ENCODE measurements around the gene VGLL2.
A peak's percentile ranks its signal among the peaks of the same experiment; 100 is the strongest.

Gene VGLL2

DNA sequence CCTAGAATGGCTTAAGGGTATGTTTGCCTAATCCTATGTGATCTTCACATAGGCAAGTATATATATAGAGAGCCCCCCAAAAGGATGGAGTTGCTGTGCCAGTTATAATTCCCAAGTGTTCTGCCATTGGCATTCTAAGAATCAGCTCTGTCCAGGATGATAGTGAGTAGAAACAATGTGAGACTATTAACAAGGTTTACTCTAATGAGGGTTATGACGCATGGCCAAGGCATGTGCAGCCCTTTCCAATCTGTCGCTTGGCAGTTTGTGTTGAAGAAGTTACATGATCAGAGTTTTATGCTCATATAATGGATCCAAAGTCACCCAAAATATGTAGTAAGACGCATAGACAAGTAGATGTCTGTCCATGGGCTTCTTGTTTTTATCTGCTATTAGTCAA lies 33.6 kb downstream of the VGLL2 start:
- TF ChIP-seq, protein P1, sequence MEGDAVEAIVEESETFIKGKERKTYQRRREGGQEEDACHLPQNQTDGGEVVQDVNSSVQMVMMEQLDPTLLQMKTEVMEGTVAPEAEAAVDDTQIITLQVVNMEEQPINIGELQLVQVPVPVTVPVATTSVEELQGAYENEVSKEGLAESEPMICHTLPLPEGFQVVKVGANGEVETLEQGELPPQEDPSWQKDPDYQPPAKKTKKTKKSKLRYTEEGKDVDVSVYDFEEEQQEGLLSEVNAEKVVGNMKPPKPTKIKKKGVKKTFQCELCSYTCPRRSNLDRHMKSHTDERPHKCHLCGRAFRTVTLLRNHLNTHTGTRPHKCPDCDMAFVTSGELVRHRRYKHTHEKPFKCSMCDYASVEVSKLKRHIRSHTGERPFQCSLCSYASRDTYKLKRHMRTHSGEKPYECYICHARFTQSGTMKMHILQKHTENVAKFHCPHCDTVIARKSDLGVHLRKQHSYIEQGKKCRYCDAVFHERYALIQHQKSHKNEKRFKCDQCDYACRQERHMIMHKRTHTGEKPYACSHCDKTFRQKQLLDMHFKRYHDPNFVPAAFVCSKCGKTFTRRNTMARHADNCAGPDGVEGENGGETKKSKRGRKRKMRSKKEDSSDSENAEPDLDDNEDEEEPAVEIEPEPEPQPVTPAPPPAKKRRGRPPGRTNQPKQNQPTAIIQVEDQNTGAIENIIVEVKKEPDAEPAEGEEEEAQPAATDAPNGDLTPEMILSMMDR (IDR thresholded peaks at IDR 0.05; ENCODE audit: unreplicated experiment in 3 of 3), result no peak
- H3K36me3 Mint-ChIP-seq (ENCODE audit: low read depth), result no peaks in the 10 kb centered on the region
- H3K27me3 Mint-ChIP-seq (ENCODE audit: low read depth), result no peaks in the 10 kb centered on the region
- H3K4me3 Mint-ChIP-seq, result no peak overlapping the region
- no peaks in the 10 kb centered on the region for H3K4me1 Mint-ChIP-seq
- H3K27ac Mint-ChIP-seq, result no peak overlapping the region
- peaks cover 2% of the 10 kb centered on the region for H3K9me3 Mint-ChIP-seq

DNA sequence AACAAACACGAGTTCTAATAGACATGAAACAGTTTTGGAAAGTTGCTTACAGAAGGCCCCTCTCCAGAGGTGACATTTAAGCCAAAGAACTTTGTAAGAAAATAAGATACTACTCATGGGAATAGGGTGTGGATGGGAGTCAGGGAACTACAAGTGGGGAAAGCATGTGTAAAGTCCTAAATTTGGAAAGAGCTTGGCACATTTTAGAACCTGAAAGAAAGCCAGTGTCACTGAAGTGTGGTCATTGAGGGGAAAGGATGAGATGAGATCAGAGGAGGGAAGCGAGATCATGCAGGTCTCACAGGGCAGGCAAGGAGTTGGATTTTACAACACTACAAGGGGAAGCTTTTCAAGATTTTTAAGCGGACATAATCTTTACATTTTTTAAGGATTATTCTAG lies 38.0 kb downstream of the VGLL2 start:
- Mint-ChIP-seq H3K36me3 (ENCODE audit: low read depth) (no peaks in the 10 kb centered on the region), H3K4me3 (no peak overlapping the region), H3K4me1 (no peaks in the 10 kb centered on the region), H3K27me3 (ENCODE audit: low read depth) (no peaks in the 10 kb centered on the region), H3K27ac (no peak overlapping the region), H3K9me3 (peaks cover 2% of the 10 kb centered on the region)
- TF ChIP-seq, protein P1 (IDR thresholded peaks at IDR 0.05; ENCODE audit: unreplicated experiment in 3 of 3), result no peak

DNA sequence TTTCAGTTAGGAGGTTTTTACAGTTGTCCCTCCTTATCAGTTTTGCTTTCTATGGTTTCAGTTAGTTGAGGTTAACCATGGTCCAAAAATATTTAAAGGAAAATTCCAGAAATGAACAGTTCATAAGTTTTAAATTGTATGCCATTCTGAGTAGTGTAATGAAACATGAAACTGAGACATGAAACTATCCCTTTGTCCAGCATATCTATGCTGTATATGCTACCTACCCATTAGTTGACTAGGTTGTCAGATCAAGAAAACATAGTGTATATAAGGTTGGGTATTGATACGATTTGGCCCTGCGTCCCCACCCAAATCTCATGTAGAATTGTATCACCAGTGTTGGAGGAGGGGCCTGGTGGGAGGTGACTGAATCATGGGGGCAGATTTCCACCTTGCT lies 39.1 kb downstream of the VGLL2 start:
- Mint-ChIP-seq H3K9me3 (peaks cover 2% of the 10 kb centered on the region), H3K36me3 (ENCODE audit: low read depth) (no peaks in the 10 kb centered on the region), H3K27ac (no peak overlapping the region), H3K27me3 (ENCODE audit: low read depth) (no peaks in the 10 kb centered on the region), H3K4me3 (no peak overlapping the region), H3K4me1 (no peaks in the 10 kb centered on the region)
- TF ChIP-seq, protein P1 (IDR thresholded peaks at IDR 0.05; ENCODE audit: unreplicated experiment in 3 of 3), result no peak

DNA sequence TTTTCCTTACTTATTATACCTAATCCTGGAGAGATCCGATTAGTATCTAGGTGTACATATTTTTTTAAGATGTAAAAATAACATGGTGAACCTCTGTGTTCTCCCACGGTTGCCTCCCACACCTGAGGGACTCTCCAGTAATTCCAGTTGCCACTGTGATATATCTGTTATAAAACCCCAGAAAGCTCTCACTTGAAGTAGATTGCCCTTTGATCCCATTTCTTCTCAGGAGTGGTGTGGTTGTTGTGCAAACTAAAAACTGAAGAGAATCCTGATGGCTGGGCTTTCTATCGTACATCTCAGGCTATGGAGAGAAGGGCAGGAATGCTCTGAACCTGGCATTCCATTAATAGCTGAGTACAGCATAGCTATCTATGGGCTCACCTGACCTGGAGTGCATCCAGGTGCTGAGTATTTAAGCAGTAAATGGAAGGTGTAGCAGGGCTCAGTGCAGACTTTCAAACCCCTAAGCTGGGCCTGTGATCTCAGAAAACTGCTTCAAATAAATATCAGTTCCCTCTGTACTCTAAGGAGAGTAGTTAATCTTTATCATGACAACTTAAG lies 41.0 kb downstream of the VGLL2 start:
- Mint-ChIP-seq H3K9me3 (no peaks in the 10 kb centered on the region), H3K4me1 (no peaks in the 10 kb centered on the region), H3K27ac (peak overlapping the region in 2 of 3 experiments; percentile 17 to 83), H3K36me3 (ENCODE audit: low read depth) (no peaks in the 10 kb centered on the region), H3K4me3 (no peak overlapping the region), H3K27me3 (ENCODE audit: low read depth) (no peaks in the 10 kb centered on the region)
- TF ChIP-seq, protein P1 (IDR thresholded peaks at IDR 0.05; ENCODE audit: unreplicated experiment in 3 of 3), result no peak

DNA sequence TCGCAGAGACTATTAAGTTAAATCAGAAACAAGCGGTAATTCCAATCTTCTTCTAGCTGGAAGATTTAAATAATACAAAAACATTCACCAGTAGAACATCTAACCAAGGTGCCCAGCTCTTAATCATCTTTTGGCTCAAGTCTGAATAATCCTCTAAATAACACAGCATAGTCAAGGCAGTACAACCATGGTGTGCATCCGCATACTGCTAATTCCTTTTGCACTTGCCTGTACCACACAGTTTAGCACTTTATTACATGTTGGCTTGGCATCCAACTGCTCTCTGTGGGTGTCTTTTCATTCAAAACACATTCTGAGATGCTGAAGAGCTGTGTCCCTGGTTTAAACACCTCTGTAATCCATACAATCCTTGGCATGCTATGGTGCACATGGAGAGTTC lies 42.3 kb downstream of the VGLL2 start:
- H3K27me3 Mint-ChIP-seq (ENCODE audit: low read depth), result no peaks in the 10 kb centered on the region
- TF ChIP-seq, protein P1 (IDR thresholded peaks at IDR 0.05; ENCODE audit: unreplicated experiment in 3 of 3), result no peak
- H3K36me3 Mint-ChIP-seq (ENCODE audit: low read depth), result no peaks in the 10 kb centered on the region
- H3K4me3 Mint-ChIP-seq, result no peak overlapping the region
- H3K27ac Mint-ChIP-seq, result no peak overlapping the region
- H3K4me1 Mint-ChIP-seq, result no peaks in the 10 kb centered on the region
- no peaks in the 10 kb centered on the region for H3K9me3 Mint-ChIP-seq

DNA sequence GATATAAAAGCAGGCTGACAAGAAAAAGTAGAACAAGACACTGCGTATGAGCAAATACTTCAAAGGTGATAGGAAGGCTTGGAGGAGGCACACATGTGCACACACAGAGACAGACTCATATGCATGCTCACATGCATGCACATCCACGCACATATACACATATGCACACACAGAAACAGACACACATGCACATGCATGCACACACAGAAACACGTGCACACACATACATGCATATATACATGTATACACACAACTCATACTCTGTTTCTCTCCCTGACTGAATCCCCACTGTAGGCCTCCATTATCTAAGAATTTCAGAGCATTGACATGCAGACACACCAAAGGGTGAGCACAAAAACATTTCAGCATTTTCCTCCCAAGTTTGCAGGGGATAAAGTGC lies 43.7 kb downstream of the VGLL2 start:
- H3K36me3 Mint-ChIP-seq (ENCODE audit: low read depth), result no peaks in the 10 kb centered on the region
- H3K27me3 Mint-ChIP-seq (ENCODE audit: low read depth), result no peaks in the 10 kb centered on the region
- TF ChIP-seq, protein P1 (IDR thresholded peaks at IDR 0.05; ENCODE audit: unreplicated experiment in 3 of 3), result no peak
- no peak overlapping the region for H3K27ac Mint-ChIP-seq
- no peaks in the 10 kb centered on the region for H3K4me1 Mint-ChIP-seq
- no peak overlapping the region for H3K4me3 Mint-ChIP-seq
- no peaks in the 10 kb centered on the region for H3K9me3 Mint-ChIP-seq

All from nephron (organoid).